ENCODE data around the gene ETHE1. TPM values are rescaled to one million over a fixed set of nuclear protein-coding genes. Genes with fewer than 3 reads are reported as not detected.

Gene ETHE1
- total RNA-seq, 2 experiments from 2014 or later, result 20.2 to 21.7 TPM

DNA sequence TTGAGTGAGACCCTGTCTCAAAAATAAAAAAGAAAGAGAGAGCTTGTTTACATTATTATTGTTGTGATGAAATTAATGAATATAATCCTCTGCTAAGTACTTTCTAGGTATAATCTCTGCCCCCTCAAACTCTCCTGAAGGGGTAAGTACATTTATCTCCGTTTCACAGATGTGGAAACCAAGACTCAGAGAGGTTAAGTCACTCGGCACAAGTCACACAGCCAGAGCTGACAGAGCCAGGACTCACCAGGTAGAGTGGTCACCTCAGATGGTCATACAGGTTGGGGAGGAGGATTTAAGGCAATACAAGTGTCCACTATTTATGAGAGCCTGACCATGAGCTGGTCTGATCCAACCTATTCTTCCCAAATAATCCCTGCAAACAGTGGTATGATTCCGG is 46.4 kb downstream of the ETHE1 start:
- Mint-ChIP-seq H3K9me3 (no peaks in the 10 kb centered on the region), H3K36me3 (ENCODE audit: low read depth) (peaks cover 39% of the 10 kb centered on the region), H3K4me3 (no peak overlapping the region), H3K27ac (peak overlapping the region; percentile 30), H3K27me3 (no peaks in the 10 kb centered on the region), H3K4me1 (ENCODE audit: low read depth) (peaks cover under 1% of the 10 kb centered on the region)
- Histone ChIP-seq H3K27me3 (ENCODE audit: control insufficient read depth in 1 of 2, insufficient read depth in 2 of 2, low read length in 2 of 2) (no peaks in the 10 kb centered on the region), H3K36me3 (ENCODE audit: insufficient read depth, low read length) (peaks cover 14% of the 10 kb centered on the region), H3K9me3 (ENCODE audit: control insufficient read depth in 1 of 2, insufficient read depth in 1 of 2, low read length in 2 of 2) (no peaks in the 10 kb centered on the region), H3K4me1 (ENCODE audit: insufficient read depth, low read length) (peaks cover 7% of the 10 kb centered on the region), H3K4me3 (ENCODE audit: low read length) (no peak overlapping the region), H3K27ac (ENCODE audit: low read depth in 1 of 2, low read length in 2 of 2) (no peak overlapping the region)
- CTCF ChIA-PET, result interaction anchor here (1.4 to 1.5 kb wide), 2 partner anchors 24 to 34 kb away, joined by 4 to 5 read pairs; partner anchors contain the start of gene PHLDB3
- intact Hi-C loops (cut with DNase I, micrococcal nuclease), result loop anchor here in 1 of 2 experiments (2.0 kb wide), 1 partner anchor 20 kb away; no protein-coding TSS in a partner anchor
- no peak for DNase-seq
- TF ChIP-seq, protein P1, sequence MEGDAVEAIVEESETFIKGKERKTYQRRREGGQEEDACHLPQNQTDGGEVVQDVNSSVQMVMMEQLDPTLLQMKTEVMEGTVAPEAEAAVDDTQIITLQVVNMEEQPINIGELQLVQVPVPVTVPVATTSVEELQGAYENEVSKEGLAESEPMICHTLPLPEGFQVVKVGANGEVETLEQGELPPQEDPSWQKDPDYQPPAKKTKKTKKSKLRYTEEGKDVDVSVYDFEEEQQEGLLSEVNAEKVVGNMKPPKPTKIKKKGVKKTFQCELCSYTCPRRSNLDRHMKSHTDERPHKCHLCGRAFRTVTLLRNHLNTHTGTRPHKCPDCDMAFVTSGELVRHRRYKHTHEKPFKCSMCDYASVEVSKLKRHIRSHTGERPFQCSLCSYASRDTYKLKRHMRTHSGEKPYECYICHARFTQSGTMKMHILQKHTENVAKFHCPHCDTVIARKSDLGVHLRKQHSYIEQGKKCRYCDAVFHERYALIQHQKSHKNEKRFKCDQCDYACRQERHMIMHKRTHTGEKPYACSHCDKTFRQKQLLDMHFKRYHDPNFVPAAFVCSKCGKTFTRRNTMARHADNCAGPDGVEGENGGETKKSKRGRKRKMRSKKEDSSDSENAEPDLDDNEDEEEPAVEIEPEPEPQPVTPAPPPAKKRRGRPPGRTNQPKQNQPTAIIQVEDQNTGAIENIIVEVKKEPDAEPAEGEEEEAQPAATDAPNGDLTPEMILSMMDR (IDR thresholded peaks at IDR 0.05), result no peak
- no peak for ATAC-seq (ENCODE audit: poor library complexity)
- POLR2A ChIA-PET, result interaction anchor here (3.5 kb wide), 1 partner anchor 17 kb away, joined by 14 read pairs; no protein-coding TSS in a partner anchor

DNA sequence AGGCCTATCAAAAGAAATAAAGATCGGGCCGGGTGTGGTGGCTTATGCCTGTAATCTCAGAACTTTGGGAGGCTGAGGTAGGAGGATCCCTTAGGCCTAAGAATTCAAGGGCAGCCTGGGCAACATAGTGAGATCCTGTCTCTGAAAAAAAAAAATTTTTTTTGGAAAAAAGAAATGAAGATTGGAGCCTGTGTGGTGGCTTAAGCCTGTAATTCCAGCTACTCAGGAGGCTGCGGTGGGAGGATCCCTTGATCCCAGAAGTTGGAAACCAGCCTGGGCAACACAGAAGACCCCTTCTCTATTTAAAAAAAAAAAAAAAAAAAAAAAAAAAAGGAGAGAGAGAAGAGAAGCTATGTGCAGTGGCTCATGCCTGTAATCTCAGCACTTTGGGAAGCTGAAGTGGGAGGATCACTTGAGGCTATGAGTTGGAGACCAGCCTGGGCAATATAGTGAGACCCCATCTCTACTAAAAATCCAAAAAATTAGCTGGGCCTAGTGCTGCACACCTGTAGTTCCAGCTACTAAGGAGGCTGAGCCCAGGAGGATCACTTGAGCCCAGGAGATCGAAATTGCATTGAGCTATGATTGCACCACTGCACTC is 46.9 kb downstream of the ETHE1 start:
- POLR2A ChIA-PET, result interaction anchor here (3.5 kb wide), 1 partner anchor 16 kb away, joined by 14 read pairs; no protein-coding TSS in a partner anchor
- intact Hi-C loops (cut with DNase I, micrococcal nuclease), result loop anchor here in 1 of 2 experiments (2.0 kb wide), 1 partner anchor 21 kb away; no protein-coding TSS in a partner anchor

DNA sequence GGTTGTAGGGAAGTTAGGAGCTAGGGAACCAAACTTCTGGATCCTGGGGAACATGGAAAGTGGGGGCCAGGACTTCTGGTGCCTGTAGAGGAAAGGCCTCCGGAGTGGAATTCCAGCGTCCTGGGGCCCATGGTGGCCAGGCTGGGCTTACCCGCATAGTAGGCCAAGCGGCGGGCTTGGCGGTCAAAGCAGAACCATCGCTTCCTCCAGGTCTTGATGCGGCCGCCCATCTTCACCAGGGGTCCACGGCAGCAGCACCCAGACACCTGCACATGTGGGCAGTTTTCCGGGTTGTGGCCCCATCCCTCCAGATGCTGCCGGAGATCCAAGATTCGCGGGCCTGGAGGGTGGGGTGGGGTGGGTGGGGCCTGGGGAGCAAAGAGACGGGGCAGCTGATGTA is 47.8 kb downstream of the ETHE1 start:
- DNase-seq (no peak), ATAC-seq (ENCODE audit: poor library complexity) (no peak)
- Mint-ChIP-seq H3K9me3 (no peaks in the 10 kb centered on the region), H3K4me3 (no peak overlapping the region), H3K4me1 (ENCODE audit: low read depth) (peaks cover 11% of the 10 kb centered on the region), H3K27ac (no peak overlapping the region), H3K27me3 (no peaks in the 10 kb centered on the region), H3K36me3 (ENCODE audit: low read depth) (peaks cover 44% of the 10 kb centered on the region)
- Histone ChIP-seq H3K27me3 (ENCODE audit: control insufficient read depth in 1 of 2, insufficient read depth in 2 of 2, low read length in 2 of 2) (no peaks in the 10 kb centered on the region), H3K4me3 (ENCODE audit: low read length) (no peak overlapping the region), H3K9me3 (ENCODE audit: control insufficient read depth in 1 of 2, insufficient read depth in 1 of 2, low read length in 2 of 2) (no peaks in the 10 kb centered on the region), H3K36me3 (ENCODE audit: insufficient read depth, low read length) (peaks cover 14% of the 10 kb centered on the region), H3K27ac (ENCODE audit: low read depth in 1 of 2, low read length in 2 of 2) (no peak overlapping the region), H3K4me1 (ENCODE audit: insufficient read depth, low read length) (peaks cover 19% of the 10 kb centered on the region)
- CTCF ChIA-PET, result interaction anchor here (1.5 kb wide), 1 partner anchor 25 kb away, joined by 4 read pairs; the partner anchor contains the start of gene PHLDB3
- intact Hi-C loops (cut with DNase I, micrococcal nuclease), result no loop called here
- TF ChIP-seq, protein P1 (IDR thresholded peaks at IDR 0.05), result no peak
- POLR2A ChIA-PET, result interaction anchor here (3.5 kb wide), 1 partner anchor 16 kb away, joined by 14 read pairs; no protein-coding TSS in a partner anchor

More for the DNA sequence above, 46.9 kb downstream of the ETHE1 start:
- H3K4me1 ChIP-seq (ENCODE audit: insufficient read depth, low read length), result peaks cover 11% of the 10 kb centered on the region
- peaks cover 14% of the 10 kb centered on the region for H3K36me3 ChIP-seq (ENCODE audit: insufficient read depth, low read length)
- DNase-seq (no peak), ATAC-seq (ENCODE audit: poor library complexity) (no peak)
- Mint-ChIP-seq H3K27ac (no peak overlapping the region), H3K4me1 (ENCODE audit: low read depth) (peaks cover 6% of the 10 kb centered on the region), H3K4me3 (no peak overlapping the region), H3K27me3 (no peaks in the 10 kb centered on the region), H3K36me3 (ENCODE audit: low read depth) (peaks cover 44% of the 10 kb centered on the region), H3K9me3 (no peaks in the 10 kb centered on the region)
- no peaks in the 10 kb centered on the region for H3K9me3 ChIP-seq (ENCODE audit: control insufficient read depth in 1 of 2, insufficient read depth in 1 of 2, low read length in 2 of 2)
- H3K27me3 ChIP-seq (ENCODE audit: control insufficient read depth in 1 of 2, insufficient read depth in 2 of 2, low read length in 2 of 2), result no peaks in the 10 kb centered on the region
- TF ChIP-seq, protein P1 (IDR thresholded peaks at IDR 0.05), result no peak
- H3K4me3 ChIP-seq (ENCODE audit: low read length), result no peak overlapping the region
- no peak overlapping the region for H3K27ac ChIP-seq (ENCODE audit: low read depth in 1 of 2, low read length in 2 of 2)
- CTCF ChIA-PET, result interaction anchor here (0.6 to 1.5 kb wide), 3 partner anchors 24 to 207 kb away, joined by 4 to 5 read pairs (median 4); partner anchors contain the start of gene PHLDB3
